Measurements from ENCODE around the gene RIN3.

The RIN3 gene

DNA sequence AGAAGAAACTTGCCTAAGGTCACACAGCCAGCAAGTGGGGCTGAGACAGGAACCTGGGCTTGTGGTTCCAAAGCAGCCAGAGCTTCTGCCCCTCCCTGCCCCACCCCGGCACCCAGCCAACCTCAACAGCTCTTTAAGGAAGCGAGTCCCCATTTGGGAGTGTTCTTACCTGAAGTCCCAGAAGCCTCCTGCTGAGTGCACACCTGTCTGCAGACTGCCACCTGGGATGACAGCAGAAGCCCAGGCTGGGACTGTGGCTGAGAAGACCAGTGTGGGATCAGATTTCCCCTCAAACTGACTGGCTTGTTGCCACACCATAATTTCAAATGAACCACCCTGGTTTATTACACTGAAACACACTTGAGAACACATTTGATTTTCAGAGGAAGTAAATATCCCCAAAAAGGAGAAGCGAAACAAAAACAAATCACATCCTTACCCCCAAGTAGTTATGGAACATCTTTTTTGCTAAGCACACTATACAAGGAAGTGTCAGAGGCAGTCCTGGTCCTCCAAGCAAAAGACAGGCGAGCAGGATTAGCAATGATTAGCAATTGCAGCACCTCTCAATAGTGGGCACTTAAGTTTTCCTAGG, 6.3 kb upstream of the RIN3 start:
- no peak for DNase-seq (ENCODE audit: low read depth in 2 of 2)

DNA sequence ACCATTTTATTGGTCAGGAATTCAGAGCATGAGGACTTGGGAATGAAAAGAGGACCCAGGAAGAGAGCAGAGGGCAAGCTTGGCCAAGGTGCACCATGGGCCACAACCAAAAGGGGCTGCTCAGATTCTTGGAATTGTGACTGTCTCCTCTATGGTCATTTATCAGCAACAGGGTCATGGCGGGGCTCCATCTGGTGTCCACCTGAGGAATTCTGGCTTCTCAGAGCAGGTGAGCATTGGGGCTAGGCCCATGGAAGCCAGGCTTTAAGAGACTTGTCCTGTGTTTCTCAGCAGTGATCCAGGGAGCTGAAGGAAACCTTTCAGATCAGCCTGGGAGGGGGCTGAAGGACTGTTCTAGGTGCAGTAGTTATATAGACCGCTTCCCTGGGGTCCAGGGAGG, 2.6 kb upstream of the RIN3 start:
- DNase-seq (ENCODE audit: low read depth in 2 of 2) = no peak

DNA sequence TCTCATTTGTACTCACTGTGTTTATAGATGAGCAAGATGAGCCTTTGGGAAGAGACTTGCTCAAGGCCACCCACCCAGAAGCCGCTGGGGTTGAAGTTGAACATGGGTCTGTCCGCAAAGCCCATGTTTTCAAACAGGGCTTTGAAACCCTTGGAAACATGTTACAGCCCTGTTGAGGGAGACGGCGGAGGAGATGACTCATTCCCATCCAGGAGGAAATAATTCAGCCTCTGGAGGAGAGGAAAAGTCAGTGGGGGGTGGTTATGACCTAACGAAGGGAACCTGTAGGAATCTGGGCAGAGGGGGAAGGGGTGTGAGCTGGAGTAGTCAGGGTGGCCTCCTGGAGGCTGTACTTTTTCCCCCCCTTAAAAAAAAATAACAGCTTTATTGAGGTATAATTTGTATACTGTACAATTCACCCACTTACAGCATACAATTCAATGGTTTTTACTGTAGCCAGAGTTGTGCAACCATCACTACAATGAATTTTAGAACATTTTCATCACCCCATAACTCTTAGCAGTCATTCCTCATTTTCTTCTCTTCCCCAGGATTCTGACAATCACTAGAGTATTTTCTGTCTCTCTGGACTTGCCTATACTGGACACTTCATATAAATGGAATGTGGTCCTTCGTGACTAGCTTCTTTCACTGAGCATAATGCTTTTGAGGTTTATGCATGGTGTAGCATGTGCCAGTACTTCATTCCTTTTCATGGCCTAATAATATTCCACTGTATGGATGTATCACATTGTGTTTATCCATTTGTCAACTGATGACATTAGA, 1.9 kb upstream of the RIN3 start:
- DNase-seq (ENCODE audit: low read depth in 2 of 2) = peak; percentile 99

DNA sequence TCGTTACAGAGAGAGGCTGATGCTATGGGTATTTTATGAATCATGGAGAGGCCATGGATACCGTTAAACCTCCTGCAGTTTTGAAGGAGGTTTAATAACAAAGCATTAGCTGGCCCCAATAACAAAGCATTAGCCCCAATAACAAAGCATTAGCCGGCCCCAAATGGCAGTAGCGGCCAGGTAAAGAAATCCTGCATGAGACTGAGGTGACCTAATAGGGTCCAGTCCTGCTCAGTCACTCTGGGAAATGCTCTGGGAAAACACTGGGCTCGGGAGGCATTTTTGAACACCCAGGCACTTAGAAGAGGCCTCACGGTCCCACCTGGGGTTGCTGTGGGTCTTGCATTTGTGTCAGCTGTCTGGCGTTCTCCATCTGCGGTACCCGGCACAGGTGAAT, 776 bp upstream of the RIN3 start:
- DNase-seq (ENCODE audit: low read depth in 2 of 2) = no peak

DNA sequence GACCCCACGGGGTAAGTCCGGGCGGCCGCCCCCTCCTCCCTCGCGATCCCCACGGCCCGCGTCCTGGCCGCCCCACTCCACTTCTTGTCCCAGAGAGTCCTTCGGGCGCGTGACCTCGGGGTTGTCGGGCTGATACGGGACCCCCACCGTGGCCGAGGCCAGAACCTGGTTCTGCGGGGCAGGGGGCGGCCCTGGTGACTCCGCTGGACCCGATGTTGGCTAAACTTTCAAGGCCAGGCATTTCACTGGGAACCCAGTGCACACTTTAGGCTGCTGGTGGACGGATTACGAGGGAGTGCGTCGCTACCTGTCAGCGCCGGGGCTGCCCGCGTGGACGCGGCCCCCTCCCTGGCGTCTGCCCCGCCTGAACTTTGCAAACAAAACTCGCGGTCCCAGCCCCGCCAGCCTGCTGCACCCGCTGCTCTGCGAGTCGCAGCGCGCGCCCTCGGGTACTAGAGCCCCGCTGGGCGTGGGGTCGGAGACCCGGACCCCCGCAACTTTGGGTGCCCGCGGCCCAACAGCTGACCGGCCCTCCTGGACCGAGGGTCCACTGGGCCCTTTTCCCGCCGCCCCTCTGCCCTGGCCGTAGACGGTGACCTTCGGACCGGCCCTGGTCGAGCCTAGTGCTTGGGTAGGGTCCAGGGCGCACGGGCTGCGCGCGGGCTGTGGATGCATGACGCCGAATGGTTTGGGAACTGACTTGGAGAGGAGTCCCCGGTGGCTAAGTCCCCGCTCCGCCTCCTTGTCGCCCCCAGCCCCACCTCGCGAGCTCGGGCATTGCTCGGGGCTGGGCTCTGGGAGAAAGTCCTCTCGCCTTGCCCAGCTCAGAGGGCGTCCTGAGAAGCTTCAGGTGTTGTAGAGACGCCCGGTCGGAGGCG, 624 bp downstream of the RIN3 start:
- DNase-seq (ENCODE audit: low read depth in 2 of 2) = no peak

DNA sequence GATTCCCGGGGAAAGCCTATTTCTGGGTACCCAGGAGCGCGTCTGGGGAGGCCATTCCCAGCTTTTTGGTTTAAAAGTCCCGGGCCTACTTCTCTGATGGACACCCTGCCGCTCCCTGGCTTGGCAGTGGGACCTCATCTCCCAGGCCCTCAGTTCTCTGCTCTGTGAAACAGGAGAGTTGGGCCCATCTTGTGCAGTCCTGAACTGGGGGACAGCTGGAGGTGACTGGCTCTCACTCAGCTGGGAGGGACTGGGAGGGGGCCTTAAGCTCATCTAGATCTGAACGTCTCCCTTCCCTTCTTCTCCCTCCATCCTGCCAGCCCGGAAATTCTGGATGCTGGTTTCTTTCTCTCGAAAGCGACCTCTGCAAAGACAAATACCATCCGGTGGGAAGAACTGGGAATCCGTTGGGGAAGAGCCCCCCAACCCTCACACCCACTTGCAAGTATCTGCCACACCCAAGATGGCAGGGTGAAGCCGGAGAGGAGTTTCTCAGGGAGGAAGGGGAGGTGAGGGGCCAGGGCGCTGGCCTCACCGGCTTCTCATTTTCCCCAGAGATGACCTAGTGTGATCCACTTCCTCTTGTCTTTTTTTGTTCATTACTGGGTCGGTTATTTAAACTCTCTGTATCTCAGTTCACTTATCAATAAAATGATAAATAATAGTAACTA, 1.4 kb downstream of the RIN3 start:
- no peak for DNase-seq (ENCODE audit: low read depth in 2 of 2)

DNA sequence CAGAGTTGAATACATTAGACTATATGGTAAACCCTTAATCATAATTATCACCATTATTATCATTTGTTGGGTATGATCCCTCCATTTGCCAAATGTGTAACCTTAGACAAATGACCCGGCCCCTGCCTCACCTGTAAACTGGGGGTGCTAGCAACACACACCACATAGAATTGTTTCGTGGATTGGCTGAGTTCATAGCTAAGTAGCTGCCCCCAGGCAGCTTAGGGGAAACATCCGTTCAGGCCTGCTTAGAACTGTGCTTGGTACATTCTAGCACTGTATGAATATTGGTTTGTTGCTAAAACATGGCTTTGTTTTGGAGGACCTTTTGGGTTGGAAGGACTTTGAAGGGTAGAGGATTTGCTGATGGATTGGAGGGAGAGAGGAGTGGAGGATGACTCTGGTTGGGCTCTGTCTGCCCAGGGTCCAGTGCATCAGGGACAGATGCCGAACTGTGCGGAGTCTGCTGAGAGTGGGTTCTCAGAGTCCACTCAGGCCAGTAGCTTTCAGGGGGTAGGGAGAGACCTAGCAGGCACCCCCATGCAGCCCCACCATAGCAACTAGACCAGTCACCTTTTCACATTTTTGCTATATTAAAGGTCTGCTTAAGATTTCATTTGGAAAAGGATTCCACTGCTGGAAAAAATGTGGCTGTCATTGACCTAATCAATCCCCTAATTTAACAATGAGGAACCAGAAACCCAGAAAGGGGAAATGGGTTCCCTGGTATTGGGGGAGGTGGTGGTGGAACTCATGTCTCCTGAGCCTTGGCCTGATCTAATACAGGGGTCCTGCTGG, 2.2 kb downstream of the RIN3 start:
- no peak for DNase-seq (ENCODE audit: low read depth in 2 of 2)

DNA sequence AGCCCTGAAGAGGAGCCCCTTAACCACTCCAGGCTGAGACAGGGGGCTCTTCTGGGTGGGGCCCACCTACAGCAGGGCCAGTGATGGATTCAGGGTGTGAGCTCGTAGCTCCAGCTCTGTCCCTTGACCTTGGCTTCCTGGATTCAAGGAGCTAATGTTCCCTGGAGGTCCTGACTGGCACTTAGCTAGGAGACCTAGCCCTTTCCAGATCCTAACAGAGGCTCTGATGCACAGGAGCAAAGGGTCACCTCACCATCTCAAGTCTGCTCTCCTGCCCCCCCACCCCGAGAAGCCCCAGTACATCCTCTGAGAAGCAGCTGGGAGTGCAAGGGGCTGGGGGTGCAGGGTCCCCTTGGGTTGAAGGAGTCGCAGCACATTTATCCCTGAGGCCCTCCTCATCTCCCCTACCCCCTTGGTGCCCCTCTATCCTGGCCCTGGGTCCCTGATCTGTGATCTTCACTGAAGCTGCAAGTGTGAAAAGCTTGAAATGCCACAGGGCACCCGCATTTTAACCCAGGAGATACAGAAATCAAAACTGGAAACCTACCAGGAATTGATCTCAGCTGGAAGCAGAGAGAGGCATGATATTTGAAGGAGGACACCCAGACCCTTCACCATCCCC, 2.9 kb downstream of the RIN3 start:
- no peak for DNase-seq (ENCODE audit: low read depth in 2 of 2)

DNA sequence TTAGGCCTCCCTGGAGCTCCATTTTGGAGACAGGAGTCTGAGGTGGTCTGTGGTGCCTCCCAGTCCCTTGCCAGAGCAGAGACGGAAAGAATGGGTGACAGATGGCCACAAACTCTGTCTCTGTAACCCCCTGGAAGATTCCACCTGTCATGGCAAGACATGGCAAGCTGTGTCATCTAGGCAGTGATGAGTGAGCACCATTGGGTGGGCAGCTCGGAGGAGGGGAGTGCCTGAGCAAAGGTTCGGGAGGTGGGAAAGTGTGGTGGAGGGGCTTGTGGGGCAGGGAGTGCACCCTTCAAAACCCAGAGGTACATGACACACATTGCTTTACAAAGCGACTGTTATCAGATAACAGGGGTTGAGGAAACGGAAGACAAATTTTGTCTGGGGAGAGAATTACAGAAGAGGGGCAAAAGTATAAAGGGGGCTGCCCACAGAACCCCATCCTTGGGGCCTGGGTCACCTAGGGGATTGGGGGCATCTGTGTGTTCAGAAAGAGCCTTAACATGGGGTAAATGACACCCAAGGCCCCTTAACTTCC, 3.5 kb downstream of the RIN3 start:
- DNase-seq (ENCODE audit: low read depth in 2 of 2) = no peak

DNA sequence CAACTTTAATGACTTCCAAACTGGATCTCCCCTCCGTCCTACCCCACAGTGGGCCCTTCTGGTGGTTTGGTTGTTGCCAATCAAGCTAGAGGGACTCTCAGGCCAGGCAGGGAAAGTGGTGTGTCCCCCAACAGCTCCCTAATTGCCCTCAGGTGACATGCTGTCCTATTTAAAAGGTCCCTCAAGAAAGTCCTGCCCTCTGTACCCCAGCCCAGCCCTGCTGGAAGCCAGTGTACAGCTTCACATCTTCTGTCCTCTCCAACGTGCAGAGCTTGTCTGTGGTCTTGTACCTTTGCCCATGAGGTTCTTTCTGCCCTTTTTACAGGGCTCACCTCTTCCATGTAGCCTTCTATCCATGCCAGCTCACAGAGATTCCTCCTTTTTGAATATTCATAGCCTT, 4.2 kb downstream of the RIN3 start:
- no peak for DNase-seq (ENCODE audit: low read depth in 2 of 2)

DNA sequence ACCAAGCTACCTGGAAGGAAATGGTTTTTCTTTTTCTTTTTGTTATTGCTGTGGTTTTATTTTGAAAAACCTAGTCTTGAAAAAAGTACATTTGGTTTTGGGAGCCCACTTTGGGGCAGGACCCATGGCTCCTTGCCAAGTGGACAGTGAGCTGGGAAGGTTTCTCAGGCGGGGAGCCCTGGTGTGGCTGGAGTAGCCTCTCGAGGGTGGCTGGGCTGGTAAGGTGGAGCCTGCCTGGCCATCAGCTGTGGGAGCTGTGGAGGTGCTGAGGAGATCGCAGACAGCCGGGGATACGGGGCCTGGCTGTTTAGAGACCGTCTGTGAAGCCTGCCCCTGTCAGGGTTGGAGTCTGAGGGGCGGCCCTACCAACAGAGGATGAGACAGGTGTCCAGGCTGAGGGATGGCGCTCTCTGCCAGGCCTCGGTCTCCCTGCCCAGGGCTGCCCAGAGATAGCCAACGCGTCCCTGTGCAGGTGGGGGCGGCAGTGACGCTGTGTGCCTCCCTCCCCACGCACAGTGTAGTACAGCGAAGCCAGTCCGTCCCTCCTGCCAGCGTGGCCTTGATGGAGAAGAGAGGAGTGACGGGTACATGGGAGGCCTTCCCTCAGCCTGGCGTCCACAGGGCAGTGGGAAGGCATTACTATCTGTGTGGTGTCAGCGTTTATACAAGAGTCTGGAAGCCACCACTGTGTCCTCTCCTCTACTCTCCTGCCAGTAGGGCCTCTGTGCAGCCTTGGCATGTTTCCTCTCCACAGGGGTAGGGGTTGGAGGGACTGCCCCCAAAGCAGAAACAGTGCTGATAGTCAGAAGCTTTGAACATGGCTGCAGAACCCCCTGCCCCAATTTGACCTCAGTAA, 5.9 kb downstream of the RIN3 start:
- no peak for DNase-seq (ENCODE audit: low read depth in 2 of 2)

DNA sequence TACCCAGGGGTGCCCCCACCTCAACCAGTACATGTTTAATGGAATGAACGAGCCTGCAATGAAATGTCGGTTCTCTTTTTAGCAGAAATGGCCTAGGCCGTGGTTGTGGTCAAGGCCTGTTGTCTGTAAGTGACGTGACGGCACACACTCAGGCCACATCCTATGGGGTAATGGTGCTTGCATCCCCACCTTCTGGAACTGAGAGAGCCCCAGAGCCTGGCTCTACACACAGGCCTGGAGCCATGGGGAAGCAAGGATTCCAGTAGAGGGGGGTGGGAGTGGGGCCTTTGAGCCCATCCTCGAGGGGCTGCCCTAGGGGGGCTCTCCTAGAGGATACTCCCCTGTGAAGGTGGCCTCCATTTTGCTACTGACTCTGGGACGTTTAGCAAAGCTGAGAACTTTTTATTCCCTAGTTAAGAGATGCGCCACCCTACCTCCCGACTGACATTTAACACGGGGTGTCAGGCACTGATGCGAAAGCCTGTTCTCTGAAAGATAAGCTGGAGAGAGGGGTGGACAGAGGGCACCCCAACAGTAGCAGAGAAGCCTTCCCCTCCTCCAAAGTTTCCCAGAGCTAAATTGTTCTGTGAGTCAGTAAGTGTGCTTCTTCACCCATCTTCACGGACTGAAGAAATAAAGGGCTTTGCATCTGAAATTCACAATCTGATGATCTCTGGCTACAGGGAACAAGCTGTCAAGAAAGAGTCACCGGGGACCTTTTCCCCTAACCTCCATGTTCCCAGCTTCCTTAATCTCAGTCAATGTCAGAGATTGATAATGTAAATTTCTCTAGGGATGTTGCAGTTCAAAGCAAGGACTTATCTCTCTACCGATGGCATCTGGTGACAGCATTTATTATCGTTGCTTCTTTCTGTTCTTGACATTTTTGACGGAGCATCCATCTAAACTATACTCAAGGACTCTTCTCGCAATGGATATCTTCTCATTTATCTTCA, 6.8 kb downstream of the RIN3 start:
- no peak for DNase-seq (ENCODE audit: low read depth in 2 of 2)

DNA sequence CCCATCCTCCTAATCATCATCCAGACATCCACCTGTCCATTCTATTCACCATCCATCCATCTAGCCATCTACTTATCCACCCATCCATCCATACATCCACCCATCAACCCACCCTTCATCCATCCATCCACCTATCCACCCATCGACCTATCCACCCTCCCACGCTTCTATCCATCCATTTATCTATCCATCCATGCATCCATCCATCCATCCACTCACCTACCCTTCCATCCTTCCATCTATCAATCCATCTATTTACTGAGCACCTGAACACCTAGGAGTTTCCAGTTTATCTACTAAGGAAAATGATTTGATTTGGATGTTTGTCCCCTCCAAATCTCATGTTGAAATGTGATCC, 7.5 kb downstream of the RIN3 start:
- no peak for DNase-seq (ENCODE audit: low read depth in 2 of 2)

DNA sequence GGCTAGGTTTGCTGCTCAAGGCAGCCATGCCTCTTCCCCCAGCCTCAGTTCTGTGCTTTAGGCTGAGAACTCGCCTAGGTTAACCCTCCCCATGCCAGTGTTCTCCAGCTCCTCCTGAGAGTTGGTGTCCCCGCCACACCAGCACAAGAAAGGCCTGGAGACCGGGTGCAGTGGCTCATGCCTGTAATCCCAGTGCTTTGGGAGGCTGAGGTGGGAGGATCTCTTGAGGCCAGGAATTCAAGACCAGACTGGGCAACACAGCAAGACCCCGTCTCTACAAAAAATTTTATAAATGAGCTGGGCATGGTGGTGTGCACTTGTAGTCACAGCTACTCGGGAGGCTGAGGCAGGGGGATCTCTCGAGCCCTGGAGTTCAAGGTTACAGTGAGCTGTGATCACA, 10.2 kb downstream of the RIN3 start:
- DNase-seq (ENCODE audit: low read depth in 2 of 2) = no peak

DNA sequence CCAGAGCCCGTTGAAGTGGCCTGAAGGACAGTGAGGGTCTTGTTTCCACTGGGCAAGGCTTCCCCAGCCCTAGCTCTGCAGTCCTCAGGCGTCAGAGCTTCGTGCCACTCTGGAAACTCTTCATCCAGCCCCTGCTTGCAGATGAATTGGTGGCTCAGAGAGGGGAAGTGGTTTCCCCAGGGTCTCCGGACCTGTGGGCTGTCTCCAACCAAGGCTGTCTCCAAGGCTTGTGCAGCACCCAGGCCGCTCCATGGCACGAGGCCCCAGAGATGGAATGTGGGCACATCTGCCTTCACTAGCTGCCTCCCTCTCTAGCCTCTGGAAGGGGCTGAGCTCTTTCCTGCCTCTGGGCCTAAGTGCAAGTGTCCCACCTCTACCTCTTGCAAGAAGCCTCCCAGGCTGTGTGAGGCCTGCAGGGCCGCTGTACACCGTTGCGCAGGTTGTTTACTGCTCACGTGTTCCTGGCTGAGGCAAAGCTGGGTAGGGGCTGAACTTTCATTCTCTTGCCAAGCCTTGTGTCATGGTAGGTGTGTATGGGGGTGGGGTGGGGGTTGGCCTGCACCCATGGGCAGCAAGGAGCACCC, 11.1 kb downstream of the RIN3 start:
- DNase-seq (ENCODE audit: low read depth in 2 of 2) = no peak

DNA sequence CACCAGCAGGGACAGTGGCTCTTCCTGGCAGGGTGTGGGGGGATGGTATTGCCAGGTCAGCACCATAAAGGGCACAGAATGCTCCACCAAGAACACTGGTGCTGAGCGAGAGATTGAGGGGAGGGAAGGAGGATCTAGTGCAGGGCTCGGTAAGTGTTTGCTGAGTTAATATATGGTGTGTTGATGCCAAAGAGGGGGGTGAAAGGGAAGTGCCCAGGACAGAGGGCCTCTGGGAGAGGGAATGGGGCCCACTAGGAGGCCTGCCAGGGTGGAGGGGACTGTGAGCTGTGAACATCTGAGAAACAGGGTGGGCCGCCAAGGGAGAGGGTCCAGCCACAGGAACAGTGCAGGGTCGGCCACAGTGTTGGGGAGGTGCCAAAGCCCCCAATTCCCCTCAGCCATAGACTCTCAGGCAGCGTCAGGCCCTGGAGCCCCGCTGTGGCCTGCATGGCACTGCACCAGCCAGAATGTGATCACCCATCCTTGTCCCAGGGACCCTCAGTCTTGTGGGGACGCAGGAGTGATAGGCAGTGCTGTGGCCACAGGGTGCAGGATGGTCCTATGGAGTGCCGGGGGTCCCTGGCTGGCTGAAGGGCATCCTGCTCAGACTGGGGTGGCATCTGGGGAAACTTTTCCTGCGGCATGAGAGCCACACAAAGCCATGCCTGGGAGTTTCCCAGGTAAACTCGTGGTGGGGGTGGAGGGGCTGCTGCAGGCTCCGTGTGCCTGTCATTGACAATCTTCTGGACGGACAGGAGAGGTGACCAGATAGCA, 11.9 kb downstream of the RIN3 start:
- DNase-seq (ENCODE audit: low read depth in 2 of 2) = no peak

DNA sequence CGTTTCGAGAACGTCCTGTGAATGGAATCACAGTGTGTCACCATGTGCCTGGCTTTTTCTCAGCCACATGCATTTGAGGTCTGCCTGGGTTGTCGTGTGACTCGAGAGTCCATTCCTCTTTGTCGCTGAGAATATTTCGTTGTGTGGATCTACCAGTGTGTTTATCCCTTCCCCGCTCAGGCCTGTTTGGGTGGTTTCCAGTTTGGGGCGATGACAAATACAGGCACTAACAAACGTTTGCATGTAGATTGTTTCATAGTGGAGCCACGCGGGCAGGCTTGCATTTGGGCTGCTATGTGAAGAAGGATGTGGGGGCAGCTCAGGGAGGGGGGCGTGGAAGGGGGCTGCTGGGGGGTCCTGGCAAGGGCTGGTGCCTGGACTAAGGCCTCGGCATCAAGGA, 14.1 kb downstream of the RIN3 start:
- DNase-seq (ENCODE audit: low read depth in 2 of 2) = no peak
